M059J (cell line): ENCODE measurements around the gene DNAH10. TPM values are rescaled to one million over a fixed set of nuclear protein-coding genes. Genes with fewer than 3 reads are reported as not detected.

Experiments
- DNase-seq: peaks from one replicate; pipeline ENCODE4 v3.0.0-alpha.2; 2012; ENCODE audit warnings: low read depth
- total RNA-seq: library from RNA; depleted of rRNA; stranded (reverse); fragments of >200 nt; shearing (Covaris generic); gene quantifications from 2 replicates; pipeline ENCODE4 v1.2.3, GENCODE V29; 2014

Gene DNAH10
- total RNA-seq, 1 experiment from 2014 or later, result not detected

- no peak for DNase-seq
Observed at GRCh38 chr12:123948401-123948795, 186.3 kb downstream of the DNAH10 start.

GRCh38 chr12:123948796-123949769, 187.0 kb downstream of the DNAH10 start:
- DNase-seq, result no peak

GRCh38 chr12:123949770-123950165, 187.7 kb downstream of the DNAH10 start:
- DNase-seq, result no peak

GRCh38 chr12:123950476-123951349, 188.6 kb downstream of the DNAH10 start:
- no peak for DNase-seq

GRCh38 chr12:123951467-123951866, 189.4 kb downstream of the DNAH10 start:
- no peak for DNase-seq

GRCh38 chr12:123952037-123952436, 189.9 kb downstream of the DNAH10 start:
- DNase-seq, result no peak

- no peak for DNase-seq
Observed at GRCh38 chr12:123954647-123955350, 192.7 kb downstream of the DNAH10 start.

GRCh38 chr12:123956249-123956648, 194.1 kb downstream of the DNAH10 start:
- DNase-seq, result no peak

GRCh38 chr12:123957196-123957595, 195.1 kb downstream of the DNAH10 start:
- no peak for DNase-seq

GRCh38 chr12:123958462-123958861, 196.4 kb downstream of the DNAH10 start:
- DNase-seq, result no peak

- DNase-seq, result no peak
Observed at GRCh38 chr12:123958876-123959275, 196.8 kb downstream of the DNAH10 start.

- DNase-seq, result no peak
Observed at GRCh38 chr12:123960029-123960735, 198.1 kb downstream of the DNAH10 start.

- no peak for DNase-seq
Observed at GRCh38 chr12:123960856-123961255, 198.8 kb downstream of the DNAH10 start.

- DNase-seq, result no peak
Observed at GRCh38 chr12:123961585-123962345, 199.7 kb downstream of the DNAH10 start.

- DNase-seq, result no peak
Observed at GRCh38 chr12:123962513-123962912, 200.4 kb downstream of the DNAH10 start.

- DNase-seq, result no peak
Observed at GRCh38 chr12:123963821-123964220, 201.7 kb downstream of the DNAH10 start.

GRCh38 chr12:123965382-123965781, 203.3 kb downstream of the DNAH10 start:
- DNase-seq, result no peak

GRCh38 chr12:123966596-123966995, 204.5 kb downstream of the DNAH10 start:
- peak; percentile 56 for DNase-seq

- no peak for DNase-seq
Observed at GRCh38 chr12:123967121-123967586, 205.1 kb downstream of the DNAH10 start.

GRCh38 chr12:123971449-123971769, 209.3 kb downstream of the DNAH10 start:
- DNase-seq, result no peak
